Measurements from ENCODE around the gene MFAP4.
A peak's percentile ranks its signal among the peaks of the same experiment; 100 is the strongest.

Gene MFAP4

GRCh38 chr17:19380481-19381301 lies 6.3 kb downstream of the MFAP4 start:
- no peak for DNase-seq (ENCODE audit: low read depth)
- no peak for TF ChIP-seq CTCF (conservative IDR thresholded peaks at IDR 0.05; ENCODE audit: low read depth, low read length)
- no peak overlapping the region for H3K4me3 ChIP-seq (ENCODE audit: low read depth, low read length)

- peak overlapping the region; percentile 86 for H3K4me3 ChIP-seq (ENCODE audit: low read depth, low read length)
- no peak for TF ChIP-seq CTCF (conservative IDR thresholded peaks at IDR 0.05; ENCODE audit: low read depth, low read length)
- no peak for DNase-seq (ENCODE audit: low read depth)
These were observed 7.5 kb downstream of the MFAP4 start for GRCh38 chr17:19379361-19380065.

- TF ChIP-seq CTCF (conservative IDR thresholded peaks at IDR 0.05; ENCODE audit: low read depth, low read length) = no peak
- peak within 1 kb of the TSS; percentile 86 for H3K4me3 ChIP-seq (ENCODE audit: low read depth, low read length)
- DNase-seq (ENCODE audit: low read depth) = no peak
These were observed 8.3 kb downstream of the MFAP4 start, which contains the start of gene MAPK7 for GRCh38 chr17:19378416-19379360. Gene MAPK7 (plus strand): TSS chr17:19378498. CDS start chr17:19378901, 403 bp downstream.

- peak overlapping the region; percentile 86 for H3K4me3 ChIP-seq (ENCODE audit: low read depth, low read length)
- peak; percentile 6 for TF ChIP-seq CTCF (conservative IDR thresholded peaks at IDR 0.05; ENCODE audit: low read depth, low read length)
- peak; percentile 100 for DNase-seq (ENCODE audit: low read depth)
These were observed 9.2 kb downstream of the MFAP4 start for GRCh38 chr17:19377602-19378415.

GRCh38 chr17:19376811-19377210 lies 10.2 kb downstream of the MFAP4 start:
- no peak for DNase-seq (ENCODE audit: low read depth)
- no peak for TF ChIP-seq CTCF (conservative IDR thresholded peaks at IDR 0.05; ENCODE audit: low read depth, low read length)
- H3K4me3 ChIP-seq (ENCODE audit: low read depth, low read length) = peak overlapping the region; percentile 83

GRCh38 chr17:19375732-19376131 lies 11.3 kb downstream of the MFAP4 start:
- H3K4me3 ChIP-seq (ENCODE audit: low read depth, low read length) = no peak overlapping the region
- TF ChIP-seq CTCF (conservative IDR thresholded peaks at IDR 0.05; ENCODE audit: low read depth, low read length) = no peak
- no peak for DNase-seq (ENCODE audit: low read depth)
